HG03442 (cell line): ENCODE measurements around the gene COL9A3.
"Not testable (repeated sequence)": the region's sequence is repeated elsewhere in the genome, so short reads cannot be mapped to it uniquely, and the experiment has no call there.

Source experiments
- ATAC-seq: cut with Tn5 transposase; IDR thresholded peaks from one replicate; pipeline ENCODE4 v1.9.1; 2021; ENCODE audit warnings: mild to moderate bottlenecking, moderate library complexity; ENCODE audit not compliant: unreplicated experiment

COL9A3 gene

DNA sequence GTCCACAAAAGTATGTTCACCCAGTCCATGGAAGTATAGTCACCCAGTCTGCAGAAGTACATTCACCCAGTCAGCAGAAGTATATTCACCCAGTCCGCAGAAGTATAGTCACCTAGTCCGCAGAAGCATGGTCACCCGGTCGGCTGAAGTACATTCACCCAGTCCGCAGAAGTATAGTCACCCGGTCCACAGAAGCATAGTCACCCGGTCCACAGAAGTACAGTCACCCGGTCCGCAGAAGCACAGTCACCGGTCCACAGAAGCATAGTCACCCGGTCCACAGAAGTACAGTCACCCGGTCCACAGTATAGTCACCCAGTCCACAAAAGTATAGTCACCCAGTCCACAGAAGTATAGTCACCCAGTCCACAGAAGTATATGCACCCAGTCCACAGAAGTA lies 36.0 kb downstream of the COL9A3 start:
- no peak for ATAC-seq

DNA sequence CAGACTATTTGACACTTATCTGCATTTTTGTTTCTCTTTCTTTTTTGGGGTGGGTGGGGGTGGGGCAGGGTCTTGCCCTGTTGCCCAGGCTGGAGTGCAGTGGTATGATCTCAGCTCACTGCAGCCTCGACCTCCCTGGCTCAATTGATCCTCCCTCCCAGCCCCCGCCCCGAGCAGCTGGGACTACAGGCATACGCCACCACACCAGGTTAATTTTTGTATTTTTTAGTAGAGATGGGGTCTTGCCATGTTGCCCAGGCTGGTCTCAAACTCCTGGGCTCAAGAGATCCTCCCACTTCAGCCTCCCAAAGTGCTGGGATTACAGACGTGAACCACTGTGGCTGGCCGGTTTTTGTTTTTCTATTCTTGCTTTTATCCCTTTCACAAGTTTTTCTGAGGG lies 36.5 kb downstream of the COL9A3 start:
- not testable (repeated sequence) for ATAC-seq

DNA sequence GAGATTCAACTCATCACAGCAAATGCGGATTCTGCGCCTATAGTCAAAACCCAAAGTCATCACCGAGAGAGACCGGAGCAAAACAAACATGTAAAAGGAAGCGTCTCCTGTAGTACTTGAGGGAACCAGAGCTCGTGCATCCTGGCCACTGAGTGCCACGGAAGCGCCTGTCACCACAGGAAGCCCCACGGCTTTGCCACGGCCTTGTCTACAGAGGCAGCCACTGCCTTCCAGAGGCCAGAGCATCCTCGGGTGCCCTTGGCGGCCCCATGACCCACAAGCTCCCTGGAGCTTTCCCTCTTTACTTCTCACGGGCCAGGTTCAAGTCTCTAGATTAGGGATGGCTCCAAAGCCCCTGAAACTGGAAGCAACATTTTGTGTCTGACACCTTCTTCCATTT lies 37.3 kb downstream of the COL9A3 start:
- no peak for ATAC-seq

DNA sequence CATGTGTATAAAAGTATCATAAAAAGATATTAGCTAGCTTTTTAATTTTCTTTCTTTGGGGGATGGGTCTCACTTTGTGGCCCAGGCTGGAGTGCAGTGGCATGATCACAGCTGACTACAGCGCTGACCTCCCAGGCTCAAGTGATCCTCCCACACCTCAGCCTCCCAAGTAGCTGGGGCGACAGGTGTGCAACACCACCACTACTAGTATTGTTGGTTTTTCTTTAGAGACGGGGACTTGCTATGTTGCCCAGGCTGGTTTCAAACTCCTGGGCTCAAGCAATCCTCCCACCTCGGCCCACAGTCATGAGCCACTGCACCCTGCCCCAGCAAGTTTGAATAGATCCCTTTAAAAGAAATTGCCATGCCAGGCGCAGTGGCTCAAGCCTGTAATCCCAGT lies 38.3 kb downstream of the COL9A3 start:
- ATAC-seq, result no peak

DNA sequence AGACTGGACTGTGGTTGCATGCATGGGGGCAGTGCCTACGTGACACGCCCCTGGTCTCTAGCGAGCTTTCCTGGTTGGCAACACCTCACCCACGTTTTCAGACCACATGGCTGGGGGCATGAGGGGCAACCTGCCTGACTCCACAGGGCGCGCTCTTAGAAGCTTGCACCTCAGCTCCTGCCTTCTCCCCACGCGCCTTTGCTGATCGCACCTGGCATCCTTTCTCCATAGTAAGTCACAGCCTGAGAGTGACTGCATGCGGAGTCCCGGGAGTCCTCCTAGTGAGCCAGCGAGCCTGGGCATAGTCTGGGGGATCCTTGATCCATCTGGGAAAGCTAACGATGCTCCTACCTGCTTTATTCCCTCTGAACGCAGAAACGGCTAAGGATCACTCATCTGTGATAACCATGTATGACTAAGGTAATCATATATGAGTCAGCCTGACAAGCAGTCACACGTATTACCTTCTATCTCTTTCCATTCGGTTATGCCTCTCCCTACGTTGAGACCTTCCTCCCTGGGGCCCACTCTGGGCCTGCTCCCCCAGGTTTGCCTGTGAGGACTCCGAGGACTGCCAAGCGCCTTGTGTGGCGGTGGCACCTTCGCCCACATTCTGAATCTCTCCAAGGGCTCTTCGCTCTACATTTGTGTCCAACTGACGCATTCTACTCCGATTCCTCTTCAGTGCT lies 40.2 kb downstream of the COL9A3 start:
- no peak for ATAC-seq

DNA sequence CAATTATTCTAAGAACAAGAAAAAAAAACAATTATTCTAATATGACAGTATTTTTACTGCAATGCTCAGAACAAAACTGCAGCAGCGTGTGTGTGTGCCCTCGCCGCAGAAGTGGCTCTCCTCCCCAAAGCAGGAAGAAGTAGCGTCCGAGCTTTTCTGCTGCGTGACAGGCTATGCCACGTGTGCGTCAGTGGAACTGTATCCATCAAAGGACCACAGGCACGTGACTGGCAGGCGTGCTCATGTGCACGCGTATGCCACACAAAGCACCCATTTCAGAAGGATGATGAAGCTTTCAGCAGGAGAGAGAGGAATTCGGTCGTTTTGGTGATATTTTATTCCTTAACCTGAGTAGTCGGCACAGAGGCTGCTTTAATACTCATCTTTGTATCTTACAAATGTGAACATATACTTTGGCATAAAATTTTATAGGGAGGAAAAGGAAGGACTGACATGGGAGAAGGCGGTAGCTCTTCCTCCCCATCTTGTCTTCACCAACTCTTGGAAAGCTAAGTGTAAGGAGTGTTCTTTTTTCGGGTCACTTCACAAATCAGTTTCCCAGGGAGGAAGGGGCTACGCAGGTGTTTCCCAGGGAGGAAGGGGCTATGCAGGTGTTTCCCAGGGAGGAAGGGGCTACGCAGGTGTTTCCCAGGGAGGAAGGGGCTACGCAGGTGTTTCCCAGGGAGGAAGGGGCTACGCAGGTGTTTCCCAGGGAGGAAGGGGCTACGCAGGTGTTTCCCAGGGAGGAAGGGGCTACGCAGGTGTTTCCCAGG lies 41.4 kb downstream of the COL9A3 start:
- ATAC-seq, result no peak

DNA sequence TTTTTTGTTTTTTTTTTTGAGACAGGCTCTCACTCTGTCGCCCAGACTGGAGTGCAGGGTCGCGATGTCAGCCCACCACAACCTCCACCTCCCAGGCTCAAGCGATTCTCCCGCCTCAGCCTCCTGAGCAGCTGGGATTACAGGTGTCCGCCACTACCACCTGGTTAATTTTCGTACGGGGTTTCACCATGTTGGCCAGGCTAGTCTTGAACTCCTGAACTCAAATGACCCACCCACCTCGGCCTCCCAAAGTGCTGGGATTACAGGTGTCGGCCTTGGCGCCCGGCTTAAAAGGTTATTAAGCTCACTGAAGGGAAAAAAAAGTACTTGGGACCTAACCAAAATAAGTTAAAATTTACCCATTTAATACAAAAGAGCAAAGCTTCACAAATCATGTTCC lies 42.9 kb downstream of the COL9A3 start:
- ATAC-seq, result no peak

DNA sequence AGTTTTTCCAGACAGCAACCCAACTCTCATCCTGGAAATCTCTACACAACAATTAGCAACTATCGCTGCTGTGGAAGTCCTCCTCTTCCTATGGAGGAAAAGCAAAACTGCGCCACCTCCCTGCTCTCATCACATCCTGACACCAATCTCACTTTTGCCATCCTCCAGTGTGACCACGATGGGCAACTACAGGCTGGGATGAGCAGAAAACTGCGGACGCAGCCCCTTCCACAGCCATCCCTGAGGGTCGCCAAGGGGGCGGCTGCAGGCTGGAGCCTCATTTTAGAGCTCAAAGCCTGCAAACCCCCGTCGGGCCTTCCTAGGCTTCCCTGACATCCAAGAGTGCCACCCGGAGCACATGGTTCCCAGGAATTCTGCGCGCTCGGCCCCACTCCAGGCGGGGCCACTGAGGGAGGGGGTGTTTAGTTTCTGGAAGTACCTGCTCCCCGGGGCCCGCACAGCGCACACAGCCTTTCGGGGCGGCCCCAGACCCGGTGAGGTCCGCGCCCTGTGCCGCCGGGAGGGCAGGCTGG lies 43.6 kb downstream of the COL9A3 start:
- ATAC-seq, result peak; percentile 11

DNA sequence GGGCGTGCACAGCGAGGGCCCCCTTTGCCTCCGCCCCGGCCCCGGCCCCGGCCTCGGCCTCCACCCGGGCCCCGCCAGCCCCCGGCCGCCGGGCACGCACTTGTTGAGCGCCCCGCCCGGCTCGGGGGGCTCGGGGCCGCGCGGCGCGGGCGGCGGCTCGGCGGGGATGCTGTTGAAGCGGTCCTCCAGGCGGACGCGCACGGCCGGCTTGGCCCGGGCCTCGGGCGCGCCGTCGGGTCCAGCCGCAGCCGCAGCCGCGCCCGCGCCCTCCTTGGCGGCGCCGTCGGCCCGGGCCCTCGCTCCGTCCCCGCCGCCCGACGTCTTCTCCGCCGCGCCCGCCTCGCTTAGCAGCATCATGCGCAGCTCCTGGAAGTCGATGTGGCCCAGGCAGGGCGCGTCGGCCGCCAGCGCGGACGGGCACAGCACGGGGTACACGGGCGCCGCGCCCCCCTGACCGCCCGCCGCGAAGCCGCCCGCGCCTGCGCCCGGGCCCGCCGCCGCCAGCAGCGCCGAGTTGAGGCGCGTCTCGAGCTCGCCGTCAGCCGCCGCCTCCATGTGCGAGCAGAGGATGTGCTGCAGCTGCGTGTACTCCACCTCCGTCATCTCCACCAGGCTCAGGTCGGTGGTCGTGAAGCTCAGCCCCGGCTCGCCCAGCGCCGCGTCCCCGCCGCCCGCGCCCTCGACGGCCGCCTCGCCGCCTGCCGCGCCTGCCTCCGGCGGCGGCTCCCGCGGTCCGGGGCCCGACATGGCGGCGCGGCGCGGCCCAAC lies 44.3 kb downstream of the COL9A3 start:
- ATAC-seq, result peak; percentile 39

DNA sequence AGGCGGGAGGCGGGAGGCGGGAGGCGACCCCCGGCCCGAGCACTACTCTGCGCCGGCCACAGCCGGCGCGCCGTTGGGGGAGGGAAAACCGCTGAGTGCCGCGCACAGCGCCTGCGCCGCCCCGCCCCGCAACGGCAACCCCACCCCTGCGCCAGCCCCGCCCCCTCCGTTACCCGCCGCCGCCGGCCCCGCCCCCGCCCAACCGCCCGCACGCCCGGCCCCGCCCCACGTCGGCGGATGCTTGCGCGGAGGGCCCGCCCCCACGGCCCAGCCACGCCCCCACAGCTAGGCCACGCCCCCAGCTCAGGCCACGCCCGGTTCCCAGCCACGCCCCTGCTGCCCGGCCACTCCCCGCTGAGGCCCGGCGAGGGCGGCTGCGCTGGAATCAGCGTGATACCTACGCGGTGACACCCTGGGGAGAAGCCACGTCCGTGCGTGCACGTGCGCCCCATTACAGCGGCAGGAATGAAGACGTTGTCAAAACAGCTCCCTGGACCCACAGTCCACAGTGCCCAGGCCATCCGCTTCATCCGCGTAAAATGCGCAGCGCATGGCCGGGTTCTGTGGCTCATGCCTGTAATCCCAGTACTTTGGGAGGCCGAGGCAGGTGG lies 45.0 kb downstream of the COL9A3 start, which contains the start of gene TCFL5:
TSS of gene TCFL5 (minus strand) at position 97 of the 611 bp plus-strand sequence. CDS start 152 bp downstream, outside the sequence.
- peak; percentile 51 for ATAC-seq

DNA sequence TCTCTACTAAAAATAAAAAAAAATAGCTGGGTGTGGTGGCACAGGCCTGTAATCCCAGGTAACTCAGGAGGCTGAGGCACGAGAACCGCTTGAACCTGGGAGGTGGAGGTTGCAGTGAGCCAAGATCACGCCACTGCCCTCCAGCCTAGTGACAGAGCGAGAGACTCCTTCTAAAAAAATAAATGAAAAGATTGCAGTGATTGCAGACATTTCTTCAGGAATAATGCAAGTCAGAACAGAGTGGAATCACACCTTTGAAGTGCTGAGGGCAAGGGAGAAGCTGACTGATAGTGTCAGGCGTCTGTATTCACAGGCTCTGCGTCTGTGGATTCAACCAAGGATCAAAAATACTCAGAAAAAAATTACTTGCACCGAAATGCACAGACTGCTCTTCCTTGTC lies 47.4 kb downstream of the COL9A3 start:
- ATAC-seq, result no peak

DNA sequence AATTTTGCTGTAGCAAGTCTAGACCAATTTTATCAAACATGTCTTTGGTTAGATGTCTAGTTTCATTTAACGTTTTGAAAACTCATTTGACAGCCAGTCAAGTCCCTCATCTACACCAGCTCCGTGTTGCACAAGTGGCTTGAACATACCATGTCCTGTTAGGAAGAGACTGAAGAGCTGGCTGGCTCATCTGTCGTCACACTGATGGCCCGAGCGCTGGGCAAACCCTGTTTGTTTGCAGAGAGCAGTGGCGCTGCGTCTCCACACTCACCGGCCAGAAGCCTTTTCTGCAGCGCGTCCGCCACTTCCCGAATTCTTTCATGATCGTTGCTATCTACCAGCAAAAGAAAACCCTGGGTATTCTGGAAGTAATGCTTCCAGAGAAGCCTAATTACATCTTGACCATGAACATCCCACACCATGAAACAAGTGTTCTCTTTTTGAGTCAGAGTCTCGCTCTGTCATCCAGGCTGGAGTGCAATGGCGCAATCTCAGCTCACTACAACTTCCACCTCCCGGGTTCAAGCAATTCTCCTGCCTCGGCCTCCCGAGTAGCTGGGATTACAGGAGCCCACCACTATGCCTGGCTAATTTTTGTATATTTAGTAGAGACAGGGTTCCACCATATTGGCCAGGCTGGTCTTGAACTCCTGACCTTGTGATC lies 55.5 kb downstream of the COL9A3 start:
- no peak for ATAC-seq

DNA sequence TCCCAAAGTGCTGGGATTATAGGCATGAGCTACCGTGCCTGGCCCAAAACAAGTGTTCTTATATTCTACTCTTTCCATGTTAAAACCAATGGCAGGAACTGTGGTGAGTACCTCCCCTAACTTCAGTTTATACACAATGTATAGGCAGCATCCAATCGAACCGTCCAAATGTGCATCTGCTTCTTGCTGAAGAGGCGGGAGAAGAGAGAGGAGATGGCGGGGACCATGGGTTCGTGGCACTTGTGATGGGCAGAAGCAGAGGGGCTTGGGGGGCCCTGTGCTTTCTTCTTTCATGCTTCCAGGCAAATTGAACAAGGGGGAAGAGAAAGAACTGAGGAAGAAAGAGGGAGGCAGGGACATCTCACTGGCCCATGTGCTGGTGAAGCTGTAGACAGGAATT lies 56.0 kb downstream of the COL9A3 start:
- ATAC-seq, result no peak

DNA sequence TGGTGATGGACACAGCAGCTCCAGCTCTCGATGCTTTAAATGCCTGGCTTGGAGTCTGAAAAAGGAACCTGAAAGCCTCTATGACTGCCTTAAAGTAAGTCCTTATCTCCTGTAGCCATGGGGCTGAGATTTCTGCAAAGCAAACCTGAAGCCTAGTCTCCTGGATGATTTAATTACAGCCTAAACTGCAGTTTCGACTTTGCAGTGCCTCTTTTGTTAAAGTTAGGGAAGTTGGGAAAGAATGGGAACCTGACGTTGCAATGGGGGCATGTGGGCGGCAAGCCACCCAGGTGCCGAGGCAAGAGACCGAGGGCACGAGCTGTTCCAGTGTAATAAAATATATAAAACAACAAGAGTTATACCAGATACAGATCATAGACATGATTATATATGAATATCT lies 56.4 kb downstream of the COL9A3 start:
- no peak for ATAC-seq

DNA sequence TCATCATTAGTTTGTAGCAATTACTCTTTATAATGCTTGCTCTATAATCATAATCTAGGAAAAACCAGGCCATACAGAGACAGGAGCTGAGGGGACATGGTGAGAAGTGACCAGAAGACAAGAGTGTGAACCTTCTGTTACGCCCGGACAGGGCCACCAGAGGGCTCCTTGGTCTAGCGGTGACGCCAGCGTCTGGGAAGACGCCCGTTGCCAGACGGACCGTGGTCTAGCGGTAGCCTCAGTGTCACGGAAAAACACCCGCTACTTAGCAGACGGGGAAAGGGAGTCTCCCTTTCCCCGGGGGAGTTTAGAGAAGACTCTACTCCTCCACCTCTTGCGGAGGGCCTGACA lies 56.8 kb downstream of the COL9A3 start:
- not testable (repeated sequence) for ATAC-seq

DNA sequence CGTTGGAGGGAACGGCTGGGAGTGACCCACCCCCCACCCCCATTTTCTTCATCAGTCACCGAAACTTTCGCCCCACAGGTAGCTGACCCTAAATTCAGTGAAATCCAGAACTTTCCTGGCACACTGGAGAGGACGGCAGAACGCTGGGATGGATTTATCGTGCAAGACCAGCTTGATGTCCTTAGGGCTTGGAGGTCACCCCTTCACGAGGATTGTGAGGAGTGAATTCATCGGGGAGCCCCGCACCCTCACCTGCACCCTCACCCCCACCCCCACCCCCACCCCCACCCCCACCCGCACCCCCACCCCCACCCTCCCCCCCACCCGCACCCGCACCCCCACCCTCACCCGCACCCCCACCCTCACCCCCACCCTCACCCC lies 58.1 kb downstream of the COL9A3 start:
- ATAC-seq, result no peak

DNA sequence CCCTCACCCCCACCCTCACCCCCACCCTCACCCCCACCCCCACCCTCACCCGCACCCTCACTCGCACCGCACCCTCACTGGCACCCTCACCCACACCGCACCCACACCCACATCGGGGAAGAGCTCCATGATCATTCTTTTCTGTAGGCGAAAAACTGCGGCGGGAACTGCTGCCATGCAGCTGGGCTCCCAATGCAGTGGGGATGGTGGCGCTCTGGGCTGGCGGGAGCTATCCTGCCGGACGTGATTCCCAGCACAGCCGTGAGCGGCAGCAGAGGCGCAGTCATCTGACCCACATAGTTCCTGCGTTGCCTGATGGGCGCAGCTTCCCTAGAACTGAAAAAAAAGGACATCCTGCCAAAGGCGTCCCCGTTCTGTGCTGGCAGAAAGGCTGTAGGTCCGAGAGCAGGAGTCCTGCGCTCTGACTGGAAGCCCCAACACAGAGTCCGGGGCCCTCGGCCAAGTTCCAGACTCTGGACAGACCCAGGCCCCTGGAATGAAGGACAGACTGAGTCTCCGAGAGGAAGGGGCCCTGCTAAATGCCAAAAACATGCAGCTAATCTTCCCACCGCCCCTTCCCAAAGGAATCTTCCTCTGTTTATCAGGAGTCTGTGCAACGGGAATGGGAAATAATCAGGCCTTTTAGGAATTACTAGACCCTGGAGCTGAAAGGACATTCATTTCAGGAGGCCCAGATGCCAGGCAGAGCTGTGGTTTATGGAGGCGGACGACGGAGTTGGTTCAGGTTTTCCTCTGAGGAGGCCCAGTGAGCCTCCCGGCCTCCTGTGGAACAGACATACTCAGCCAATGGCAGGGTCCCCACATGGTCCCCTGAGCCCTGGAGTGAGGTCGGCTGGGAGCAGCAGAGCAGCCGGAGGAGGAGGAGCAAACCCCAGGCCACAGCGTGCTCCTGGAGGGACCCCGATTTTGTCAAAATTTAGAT lies 58.8 kb downstream of the COL9A3 start:
- ATAC-seq, result no peak

DNA sequence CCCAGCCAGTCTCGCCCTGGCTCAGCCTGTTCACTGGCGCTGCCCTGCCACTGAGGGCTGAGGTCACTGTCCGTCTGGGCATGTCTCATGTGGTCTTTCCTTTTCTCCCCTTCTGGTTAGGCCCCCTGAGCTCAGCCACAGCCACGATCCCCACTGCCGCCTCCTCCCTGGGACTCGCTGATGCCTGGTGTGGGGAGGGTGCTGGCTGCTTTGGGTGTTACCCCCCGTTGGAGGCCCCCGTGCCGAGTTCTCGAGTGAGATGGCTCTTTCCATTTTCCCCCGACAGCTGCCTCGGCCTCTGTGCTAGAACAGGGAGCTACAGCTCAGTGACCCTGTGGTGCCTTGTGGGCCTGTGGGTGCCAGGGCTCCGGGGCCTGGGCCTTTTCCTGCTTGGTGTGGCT lies 59.7 kb downstream of the COL9A3 start:
- no peak for ATAC-seq
